Measurements from ENCODE around the gene TINAGL1.

Gene TINAGL1

DNA sequence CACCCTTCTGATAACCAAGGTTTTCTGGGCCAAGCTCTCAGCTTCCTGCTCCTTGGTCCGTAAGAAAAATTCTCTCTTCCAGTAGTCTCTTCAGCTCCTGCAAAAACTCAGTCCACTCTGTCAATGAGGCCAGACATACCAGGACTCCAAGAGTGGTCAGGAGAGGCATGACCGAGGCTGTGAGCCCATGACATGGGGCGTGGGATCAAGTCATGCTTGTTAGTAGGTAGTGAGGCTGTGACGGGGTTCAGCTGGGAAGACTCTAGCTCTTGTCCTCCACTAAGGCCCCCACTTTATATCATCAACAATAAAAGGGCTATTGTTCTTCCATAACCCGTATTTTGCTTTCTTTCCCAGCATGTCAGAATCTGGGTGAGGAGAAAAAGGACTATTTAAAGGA is 31.0 kb downstream of the TINAGL1 start:
- DNase-seq (ENCODE audit: low spot score): no peak

DNA sequence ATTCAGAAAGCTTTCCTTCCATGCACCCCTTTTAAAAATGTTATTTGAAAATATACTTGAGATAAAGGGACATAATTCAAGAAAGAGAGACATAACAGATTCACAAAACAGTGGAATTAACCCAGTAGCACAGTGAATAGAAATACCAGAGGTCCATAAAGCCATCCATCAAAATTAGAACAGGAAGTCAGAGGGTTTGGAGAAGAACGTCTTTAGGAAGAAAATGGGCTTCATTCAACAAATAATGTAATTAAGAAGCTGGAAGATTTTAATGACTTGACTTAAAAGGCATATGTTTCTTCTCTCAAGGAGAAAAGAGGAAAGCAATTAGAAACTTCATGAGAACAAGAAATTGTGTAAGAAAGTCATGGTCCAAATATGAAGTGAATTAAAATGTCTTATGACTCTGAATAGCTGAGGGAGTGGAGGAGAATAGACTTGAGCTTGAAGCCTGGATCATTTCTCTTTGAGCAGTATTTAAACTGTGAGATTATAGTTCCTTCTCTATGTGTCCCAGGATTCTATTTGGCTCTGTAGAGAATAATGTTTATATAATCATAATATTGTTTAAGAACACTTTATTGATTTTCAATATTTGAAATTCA is 33.3 kb downstream of the TINAGL1 start:
- DNase-seq (ENCODE audit: low spot score): no peak

DNA sequence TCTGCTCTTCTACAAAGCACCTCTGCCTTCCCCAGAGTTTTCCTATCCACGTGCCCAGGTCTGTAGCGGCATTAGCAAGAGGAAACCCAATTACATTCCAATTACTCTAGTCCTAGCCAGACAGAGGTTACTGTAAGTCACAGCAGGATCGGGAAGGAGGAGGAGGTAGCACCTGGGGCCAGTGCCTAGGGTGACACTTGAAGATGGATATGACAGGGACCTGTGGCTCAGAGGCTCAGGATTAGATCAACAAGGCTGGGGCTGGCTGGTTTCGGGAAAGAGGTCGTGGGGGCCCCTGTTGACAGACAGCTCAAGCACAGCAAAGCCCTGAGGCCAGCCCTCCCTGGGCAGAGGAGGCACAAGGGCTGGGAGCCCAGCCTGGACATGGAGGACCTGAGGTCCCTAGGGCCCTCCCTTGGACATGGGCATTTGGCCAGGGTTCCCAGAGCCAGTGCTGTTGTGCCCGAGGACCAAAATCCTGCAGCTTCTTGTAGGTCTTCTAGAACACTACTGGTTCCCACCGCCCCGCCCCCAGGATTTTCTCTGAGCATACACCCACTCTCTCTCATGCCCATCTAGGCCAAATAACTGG is 38.2 kb downstream of the TINAGL1 start:
- DNase-seq (ENCODE audit: low spot score): peak; percentile 9

DNA sequence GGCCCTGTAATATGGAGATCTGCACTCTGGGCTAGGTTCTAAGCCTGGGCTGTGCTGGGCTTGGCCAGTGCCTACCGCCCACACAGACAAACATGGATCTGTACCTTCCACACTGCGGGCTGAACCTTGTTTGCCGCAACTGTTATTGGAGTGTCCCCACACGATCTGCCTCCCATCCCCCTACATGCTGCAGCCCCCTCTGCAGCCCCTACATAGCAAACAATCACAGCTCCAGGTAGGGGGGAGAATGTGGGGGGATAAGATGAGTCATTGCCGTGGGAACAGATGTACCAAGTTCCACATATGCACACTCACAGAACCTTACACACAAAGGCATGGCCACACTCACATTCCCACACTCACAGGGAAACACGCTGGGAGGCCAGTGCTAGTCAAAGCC is 39.1 kb downstream of the TINAGL1 start:
- no peak for DNase-seq (ENCODE audit: low spot score)

DNA sequence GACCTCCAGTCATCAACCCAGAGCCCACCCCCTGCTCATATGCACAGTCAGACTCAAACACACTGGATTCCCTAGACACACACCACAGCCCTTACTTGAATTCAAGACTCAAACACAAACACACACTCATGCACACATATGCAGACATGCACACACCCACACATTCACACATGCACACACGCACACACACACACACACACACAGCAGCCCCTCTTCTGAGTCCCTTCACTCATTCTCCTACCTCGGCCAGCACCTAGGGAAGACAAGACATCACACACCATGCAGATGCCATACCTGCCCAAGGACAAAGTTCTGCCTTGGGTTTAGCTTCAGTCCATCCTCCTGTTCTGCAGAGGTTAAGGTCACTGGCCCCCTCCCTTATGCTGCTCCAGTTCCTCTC is 39.6 kb downstream of the TINAGL1 start:
- DNase-seq (ENCODE audit: low spot score): no peak

DNA sequence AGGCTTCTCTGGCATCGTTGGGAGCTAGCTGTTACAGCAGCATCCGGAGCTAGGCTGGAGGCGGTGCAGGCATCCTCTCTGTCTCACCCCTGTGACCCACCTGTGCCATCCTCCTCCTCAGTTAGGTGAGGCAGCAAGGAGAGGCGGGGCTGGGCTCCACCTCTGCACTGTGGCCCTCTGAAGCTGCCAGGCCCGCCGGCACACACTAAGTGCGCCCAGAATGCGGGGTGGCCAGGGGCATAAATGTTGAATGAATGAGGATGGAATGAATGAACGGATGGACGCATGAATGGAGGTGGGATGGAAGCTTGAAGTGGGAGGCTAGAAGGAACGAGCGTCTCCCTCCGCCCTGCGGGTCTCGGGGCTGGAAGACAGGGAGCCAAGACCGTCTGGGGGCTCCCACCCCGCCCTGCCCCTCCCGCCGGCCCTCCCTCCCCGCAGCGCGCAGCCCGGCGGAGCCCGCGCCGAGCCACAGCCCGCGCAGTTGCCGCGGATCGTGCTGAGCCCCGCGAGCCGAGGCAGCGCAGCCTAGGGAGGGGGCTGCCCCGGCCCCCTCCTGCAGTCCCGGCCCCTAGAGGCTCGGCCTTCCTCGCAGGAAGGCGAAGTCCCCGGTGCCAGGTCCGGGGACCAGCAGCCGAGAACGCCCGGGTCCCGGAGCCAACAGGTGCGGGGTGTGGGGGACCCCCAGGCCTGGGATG is 41.1 kb downstream of the TINAGL1 start, which contains the start of gene HCRTR1:
TSS of gene HCRTR1 (plus strand) at position 472 of the 698 bp plus-strand sequence. CDS start 1,504 bp downstream, outside the sequence.
- no peak for DNase-seq (ENCODE audit: low spot score)

DNA sequence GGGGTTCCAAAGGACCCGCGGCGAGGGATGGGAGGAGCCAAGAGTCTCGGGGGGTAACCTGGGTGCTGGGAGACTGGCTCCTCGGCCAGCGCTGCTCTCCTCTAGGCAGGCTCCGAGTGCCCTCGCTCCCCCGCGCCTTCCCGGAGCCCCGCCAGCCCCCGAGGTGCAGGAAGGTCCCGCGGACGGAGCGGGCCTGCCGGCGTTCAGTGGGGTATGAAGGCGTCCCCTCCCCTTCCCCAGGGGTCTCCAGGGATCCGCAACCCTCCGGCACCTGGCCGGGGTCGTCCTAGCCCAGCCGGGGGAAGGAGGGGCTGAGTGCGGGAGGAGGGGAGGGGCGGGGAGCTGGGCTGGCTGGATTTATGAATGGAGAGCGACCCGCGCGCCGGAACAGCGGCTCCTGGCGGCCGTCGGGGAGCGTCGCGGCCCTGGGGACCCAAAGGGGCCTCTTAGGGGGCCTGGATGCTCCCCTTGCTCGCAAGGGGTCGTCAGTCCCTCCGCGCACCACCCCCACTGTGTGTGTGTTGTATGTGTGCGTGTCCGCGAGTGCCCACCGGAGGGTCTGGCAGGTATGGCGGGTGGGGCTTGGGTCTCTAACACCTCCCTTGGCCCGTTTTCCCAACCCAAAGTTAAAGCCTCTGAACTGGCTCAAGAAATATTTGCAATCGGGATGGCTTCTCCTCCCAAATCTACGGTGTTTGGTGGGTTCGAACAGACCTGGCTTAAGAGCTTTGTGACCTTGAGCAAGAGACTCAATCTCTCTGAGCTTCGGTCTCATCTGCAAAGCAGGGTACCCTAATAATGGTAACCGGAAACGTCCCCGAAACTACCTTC is 41.8 kb downstream of the TINAGL1 start:
- peak; percentile 28 for DNase-seq (ENCODE audit: low spot score)

DNA sequence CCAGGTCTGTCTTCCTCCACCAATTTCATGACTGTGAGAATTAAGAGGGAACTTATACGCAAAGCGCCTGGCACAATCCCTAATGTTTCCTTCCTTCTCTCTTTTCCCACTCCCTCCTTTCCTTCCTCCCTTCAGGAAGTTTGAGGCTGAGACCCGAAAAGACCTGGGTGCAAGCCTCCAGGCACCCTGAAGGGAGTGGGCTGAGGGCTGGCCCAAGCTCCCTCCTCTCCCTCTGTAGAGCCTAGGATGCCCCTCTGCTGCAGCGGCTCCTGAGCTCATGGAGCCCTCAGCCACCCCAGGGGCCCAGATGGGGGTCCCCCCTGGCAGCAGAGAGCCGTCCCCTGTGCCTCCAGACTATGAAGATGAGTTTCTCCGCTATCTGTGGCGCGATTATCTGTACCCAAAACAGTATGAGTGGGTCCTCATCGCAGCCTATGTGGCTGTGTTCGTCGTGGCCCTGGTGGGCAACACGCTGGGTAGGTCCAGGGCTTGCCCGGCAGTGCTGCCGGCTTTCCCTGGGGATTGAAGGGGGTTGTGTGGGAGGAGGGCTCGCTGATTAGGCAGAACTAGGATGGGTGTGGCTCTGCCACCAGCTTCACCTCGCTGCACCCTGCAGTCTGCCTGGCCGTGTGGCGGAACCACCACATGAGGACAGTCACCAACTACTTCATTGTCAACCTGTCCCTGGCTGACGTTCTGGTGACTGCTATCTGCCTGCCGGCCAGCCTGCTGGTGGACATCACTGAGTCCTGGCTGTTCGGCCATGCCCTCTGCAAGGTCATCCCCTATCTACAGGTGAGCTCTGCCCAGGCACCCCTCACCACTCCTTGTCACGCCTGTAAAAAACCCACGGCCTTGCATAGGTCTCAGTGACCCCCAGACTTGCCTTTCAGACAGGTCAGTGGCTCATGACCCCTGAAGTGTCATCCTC is 42.9 kb downstream of the TINAGL1 start:
- no peak for DNase-seq (ENCODE audit: low spot score)

DNA sequence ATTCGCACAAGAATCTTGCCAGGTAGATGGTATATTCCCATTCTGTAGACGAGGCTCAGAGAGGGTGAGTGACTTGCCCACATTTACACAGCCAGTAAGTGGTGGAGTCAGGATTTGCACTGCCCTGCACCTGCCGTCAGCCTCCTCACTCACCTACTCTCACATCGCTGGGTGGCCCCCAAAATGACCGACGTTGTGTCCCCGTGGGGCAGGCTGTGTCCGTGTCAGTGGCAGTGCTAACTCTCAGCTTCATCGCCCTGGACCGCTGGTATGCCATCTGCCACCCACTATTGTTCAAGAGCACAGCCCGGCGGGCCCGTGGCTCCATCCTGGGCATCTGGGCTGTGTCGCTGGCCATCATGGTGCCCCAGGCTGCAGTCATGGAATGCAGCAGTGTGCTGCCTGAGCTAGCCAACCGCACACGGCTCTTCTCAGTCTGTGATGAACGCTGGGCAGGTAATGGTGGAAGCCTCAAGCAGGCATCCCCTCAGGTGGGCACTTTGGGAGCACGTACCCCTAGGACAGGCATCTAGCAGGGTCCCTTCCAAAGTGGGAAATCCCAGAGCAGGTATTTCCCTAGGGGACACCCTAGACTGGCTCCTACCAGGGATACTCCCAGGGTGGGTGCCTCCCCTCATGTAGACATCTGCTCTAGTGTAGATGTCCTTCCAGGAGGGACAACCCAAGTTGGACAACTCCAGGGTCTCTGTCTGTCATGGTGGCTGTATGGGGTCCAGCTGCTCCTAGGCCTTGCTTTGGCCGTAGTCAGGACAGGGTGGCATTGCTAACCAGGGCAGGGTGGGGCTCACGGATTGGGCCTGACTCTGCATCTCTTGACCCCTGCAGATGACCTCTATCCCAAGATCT is 44.5 kb downstream of the TINAGL1 start:
- DNase-seq (ENCODE audit: low spot score): no peak

DNA sequence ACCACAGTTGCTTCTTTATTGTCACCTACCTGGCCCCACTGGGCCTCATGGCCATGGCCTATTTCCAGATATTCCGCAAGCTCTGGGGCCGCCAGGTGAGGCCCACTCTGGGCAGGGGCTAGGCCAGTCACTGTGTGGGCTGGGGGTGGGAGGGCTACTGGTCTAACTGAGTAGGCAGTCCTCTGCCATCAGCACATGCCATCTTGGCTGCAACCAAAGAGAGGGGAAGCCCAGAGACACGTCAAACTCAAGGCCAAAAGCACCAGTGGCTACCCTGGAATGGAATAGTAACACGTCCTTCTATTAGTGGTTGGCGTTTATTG is 45.1 kb downstream of the TINAGL1 start:
- no peak for DNase-seq (ENCODE audit: low spot score)

DNA sequence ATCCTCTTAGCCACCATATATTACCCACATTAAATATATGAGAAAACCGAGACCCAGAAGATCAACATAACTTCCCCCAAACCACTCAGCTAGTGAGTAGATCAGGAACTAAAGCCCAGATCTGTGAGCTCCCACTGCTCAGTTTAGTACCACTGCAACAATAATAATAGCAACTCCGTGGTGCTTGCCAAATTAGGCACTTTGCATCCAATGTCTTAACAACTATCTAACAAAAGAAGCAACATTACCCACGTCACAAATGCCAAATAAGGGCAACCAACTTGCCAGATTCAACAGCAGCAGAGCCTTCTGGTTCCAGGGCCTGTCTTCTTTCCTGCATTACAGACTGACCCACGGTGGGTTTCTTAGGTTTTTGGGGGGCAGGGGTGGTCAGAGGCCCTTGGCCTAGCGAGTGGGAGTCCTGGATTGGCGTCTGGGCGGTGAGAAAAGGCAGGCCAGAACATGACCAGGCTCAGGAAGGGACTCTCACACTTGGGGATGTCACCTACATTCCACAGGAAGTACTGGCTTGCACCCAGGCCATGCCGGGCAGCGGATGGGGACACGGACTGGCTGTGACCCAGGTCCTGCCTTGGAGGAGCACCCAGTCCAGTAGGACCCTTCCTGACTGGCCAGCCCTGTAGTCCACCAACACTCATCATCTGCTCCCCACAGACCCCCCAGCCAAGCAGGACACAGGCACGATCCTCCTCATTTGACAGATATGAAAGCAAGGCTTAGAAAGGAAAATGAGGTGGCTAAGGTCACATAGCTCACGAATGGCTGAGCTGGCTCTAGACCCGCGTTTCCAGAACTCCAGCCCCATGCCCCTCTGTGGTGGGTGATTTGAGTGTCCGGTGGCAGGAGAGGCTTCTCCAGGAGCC is 45.8 kb downstream of the TINAGL1 start:
- DNase-seq (ENCODE audit: low spot score): no peak

DNA sequence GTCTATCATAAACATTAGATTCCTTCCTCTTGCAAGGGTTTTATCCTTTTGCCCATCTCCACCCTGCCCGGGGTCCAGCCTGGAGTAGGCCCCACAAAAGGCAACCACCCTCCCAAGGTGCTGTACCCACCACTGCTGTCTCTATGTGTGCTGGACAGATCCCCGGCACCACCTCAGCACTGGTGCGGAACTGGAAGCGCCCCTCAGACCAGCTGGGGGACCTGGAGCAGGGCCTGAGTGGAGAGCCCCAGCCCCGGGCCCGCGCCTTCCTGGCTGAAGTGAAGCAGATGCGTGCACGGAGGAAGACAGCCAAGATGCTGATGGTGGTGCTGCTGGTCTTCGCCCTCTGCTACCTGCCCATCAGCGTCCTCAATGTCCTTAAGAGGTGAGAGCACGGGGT is 47.0 kb downstream of the TINAGL1 start:
- no peak for DNase-seq (ENCODE audit: low spot score)

DNA sequence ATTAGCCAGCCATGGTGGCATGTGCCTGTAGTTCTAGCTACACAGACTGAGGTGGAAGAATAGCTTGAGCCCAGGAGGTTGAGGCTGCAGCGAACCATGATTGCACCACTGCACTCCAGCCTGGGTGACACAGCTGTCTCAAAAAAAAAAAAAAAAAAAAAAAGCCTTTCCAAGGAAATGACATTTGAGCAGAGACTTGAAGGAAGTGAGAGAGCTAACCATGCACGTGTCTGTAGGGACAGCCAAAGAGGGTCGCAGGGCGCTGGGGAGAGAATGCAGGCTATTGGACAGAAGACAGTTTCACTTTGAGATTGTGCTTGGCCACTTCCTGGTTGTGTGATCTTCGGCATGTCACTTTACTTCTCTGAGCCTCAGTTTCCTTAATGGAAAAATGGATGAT is 48.0 kb downstream of the TINAGL1 start:
- no peak for DNase-seq (ENCODE audit: low spot score)

DNA sequence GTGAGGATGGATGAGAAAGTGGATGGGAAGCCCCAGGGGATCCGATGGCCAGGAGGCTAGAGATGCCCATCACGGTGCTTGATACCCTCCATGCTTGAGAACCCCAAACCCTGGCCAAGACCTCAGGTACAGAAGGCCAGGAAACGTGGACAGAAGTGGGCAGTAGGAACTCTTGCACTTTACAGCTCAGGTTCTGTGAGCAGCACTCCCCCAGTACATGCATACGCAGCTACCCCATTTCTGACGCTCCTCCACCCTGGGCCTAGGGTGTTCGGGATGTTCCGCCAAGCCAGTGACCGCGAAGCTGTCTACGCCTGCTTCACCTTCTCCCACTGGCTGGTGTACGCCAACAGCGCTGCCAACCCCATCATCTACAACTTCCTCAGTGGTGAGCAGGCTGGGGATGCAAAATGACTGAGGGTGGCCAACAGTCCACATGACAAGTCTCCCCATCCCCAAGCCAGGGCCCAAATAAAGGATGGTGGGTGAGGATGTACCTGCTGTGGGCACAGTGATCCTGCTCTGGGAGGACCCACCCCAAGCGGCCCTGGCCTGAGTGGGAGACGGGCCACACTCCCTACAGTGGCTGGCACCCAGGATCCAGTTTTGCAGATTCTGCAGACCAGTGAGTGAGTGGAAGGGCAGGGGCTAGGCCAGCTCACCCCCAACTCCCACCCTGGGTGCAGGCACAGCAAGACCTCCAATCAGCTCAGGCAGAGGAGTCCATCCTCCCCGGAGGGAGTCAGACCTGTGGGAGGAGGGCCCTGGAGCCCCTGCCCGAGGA is 48.6 kb downstream of the TINAGL1 start:
- no peak for DNase-seq (ENCODE audit: low spot score)

DNA sequence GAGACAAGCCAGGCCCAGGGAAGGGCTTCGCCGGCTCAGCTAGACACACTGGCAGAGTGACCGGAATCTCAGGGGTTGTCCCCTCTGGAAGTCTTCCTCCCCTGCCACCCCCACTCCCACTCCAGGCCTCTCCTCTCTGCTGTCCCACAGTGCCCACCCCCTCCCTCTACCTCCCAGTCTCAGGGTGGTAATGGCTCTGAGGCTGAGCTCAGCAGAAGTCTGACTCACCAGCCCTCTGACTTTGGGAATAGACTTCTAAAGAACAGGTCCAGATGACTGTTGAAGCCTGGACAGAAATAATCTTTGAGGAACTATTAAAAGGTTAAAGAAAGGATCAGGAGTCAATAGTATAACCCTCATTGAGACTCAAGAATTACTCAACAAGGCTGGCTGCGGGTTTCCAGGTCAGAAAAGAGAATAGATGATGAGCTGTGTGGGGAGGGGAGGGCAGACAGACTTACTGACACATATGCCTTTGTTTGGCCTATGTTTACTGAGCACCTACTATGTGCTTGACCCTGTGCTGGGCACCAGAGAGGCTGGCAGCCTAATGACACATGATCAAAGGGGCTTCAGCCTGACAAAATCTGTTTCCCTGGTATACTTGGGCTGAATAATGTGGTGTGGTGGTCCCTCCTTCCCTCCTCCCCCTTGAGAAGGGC is 49.4 kb downstream of the TINAGL1 start:
- DNase-seq (ENCODE audit: low spot score): peak; percentile 55

DNA sequence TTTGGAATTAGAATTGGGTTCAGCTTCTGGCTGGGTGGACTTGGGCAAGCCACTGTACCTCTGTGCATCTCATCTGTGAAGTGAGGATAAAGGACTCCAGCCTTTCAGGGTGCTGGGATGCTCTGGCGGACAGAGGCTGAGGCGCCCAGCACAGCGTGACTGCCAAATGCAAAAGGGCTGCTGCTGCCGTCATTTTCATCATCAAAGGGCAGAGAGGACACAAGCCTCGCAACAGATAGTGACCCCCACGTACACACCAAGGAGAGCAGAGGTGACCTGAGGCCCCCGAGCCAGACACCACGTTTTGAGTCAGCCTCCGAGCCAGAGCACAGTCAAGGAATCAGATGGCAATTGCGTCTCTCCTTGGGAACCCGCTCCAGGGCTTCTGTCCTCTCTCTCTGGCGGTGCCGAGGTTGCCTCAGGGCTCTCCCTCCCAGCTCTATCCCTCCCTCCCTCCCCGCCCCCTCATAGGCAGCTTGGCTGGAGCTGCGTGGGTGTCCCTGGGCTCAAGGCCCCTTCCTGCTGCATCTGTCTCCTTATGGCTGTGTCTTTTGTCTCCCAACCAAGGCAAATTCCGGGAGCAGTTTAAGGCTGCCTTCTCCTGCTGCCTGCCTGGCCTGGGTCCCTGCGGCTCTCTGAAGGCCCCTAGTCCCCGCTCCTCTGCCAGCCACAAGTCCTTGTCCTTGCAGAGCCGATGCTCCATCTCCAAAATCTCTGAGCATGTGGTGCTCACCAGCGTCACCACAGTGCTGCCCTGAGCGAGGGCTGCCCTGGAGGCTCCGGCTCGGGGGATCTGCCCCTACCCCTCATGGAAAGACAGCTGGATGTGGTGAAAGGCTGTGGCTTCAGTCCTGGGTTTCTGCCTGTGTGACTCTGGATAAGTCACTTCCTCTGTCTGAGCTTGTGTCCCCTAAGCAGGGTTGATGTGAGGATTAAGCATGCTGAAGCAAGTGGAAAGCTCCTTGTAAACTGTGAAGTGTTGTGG is 50.2 kb downstream of the TINAGL1 start:
- DNase-seq (ENCODE audit: low spot score): no peak

DNA sequence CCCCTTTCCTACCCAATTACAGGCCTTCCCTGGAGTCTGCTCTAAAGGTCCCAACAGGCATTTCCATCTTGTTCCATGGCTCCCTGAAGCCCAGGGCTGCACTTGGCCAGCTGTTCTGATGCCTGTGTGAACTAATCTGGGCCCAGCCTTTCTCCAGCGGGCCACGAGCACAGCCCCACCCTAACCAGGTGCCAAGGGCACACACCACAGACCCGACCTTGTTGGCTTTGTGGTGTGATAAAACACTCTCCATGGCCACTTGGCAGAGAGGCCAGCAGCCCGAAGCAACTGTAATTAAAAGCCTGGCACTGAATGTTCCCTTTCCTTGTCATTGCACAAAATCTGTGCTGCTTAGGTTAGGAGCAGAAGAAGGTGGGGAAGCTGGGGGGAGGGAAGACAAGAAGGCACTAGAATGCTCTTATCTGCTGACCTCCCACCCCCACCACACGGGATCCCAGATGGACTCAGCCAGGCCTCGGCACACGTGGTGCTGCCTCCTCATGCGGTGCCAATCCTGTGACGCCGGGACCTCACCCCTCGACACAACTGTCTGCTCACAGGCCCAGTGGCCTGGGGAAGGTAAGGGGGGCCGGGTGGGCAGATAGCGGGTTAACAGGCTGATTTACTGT is 51.1 kb downstream of the TINAGL1 start:
- DNase-seq (ENCODE audit: low spot score): no peak

All from kidney tubule cell (primary cell).